H1 (cell line): ENCODE results near the gene TPST2. TPM values are rescaled to one million over a fixed set of nuclear protein-coding genes. Genes with fewer than 3 reads are reported as not detected.

ENCODE experiments used
- CTCF ChIA-PET: fragments of 300-600 bp; sonication (Branson Sonifier 250); formaldehyde crosslinking; loops from one replicate; lab custom pipeline; 2021; ENCODE audit not compliant: partially characterized antibody; lab: Charles Lee
- POLR2A ChIA-PET: fragments of 300-600 bp; sonication (Branson Sonifier 250); formaldehyde crosslinking; loops from one replicate; lab custom pipeline; 2021; ENCODE audit warnings: inconsistent platforms; ENCODE audit not compliant: partially characterized antibody; lab: Charles Lee
- DNase-seq, 2 experiments: peaks; one replicate each; pipeline versions ENCODE4 v3.0.0 to v3.0.0-alpha.2; 2010 to 2022; ENCODE audit warnings: low spot score in 2 of 2, low read depth in 1 of 2, mixed read lengths in 1 of 2
- FAIRE-seq: peaks from 2 replicates; lab custom pipeline; 2011; peaks lifted over from hg19 to GRCh38; lab: Jason Lieb, UNC
- H2AFZ ChIP-seq: 2 replicates; pipeline ENCODE4 v1.8.1; 2012; ENCODE audit warnings: low read length, inconsistent platforms
- H2AK5ac ChIP-seq: 2 replicates; pipeline ENCODE4 v1.6.1; 2013; ENCODE audit warnings: low read depth, low read length
- H2BK120ac ChIP-seq: replicated peaks from 2 replicates; pipeline ENCODE3; 2013; ENCODE audit warnings: low read depth, low read length, inconsistent platforms
- H2BK12ac ChIP-seq: 2 replicates; pipeline ENCODE4 v1.6.1; 2013; ENCODE audit warnings: low read depth, low read length
- H2BK15ac ChIP-seq: 2 replicates; pipeline ENCODE4 v1.6.1; 2013; ENCODE audit warnings: low read length
- H2BK20ac ChIP-seq: 2 replicates; pipeline ENCODE4 v1.6.1; 2013; ENCODE audit warnings: low read length
- H2BK5ac ChIP-seq: 2 replicates; pipeline ENCODE4 v1.6.1; 2013; ENCODE audit warnings: low read depth, low read length
- H3K14ac ChIP-seq: 2 replicates; pipeline ENCODE4 v1.6.1; 2013; ENCODE audit warnings: inconsistent platforms; ENCODE audit not compliant: insufficient read length
- H3K18ac ChIP-seq: 2 replicates; pipeline ENCODE4 v1.6.1; 2013; ENCODE audit warnings: low read length; ENCODE audit errors: extremely low read depth
- H3K23ac ChIP-seq: 2 replicates; pipeline ENCODE4 v1.6.1; 2013; ENCODE audit warnings: inconsistent platforms; ENCODE audit not compliant: insufficient read length
- H3K23me2 ChIP-seq: 2 replicates; pipeline ENCODE4 v1.6.1; 2013; ENCODE audit warnings: low read depth, low read length
- H3K27ac ChIP-seq: 2 replicates; pipeline ENCODE4 v1.6.1; 2011; ENCODE audit warnings: low read depth, low read length, inconsistent platforms
- H3K27me3 ChIP-seq, 4 experiments: replicated peaks in 1 of 4; 1 replicate in 1 of 4; 2 replicates in 3 of 4; pipeline versions ENCODE4 v1.6.1 to v1.8.1; 2011 to 2013; ENCODE audit warnings: low read length in 3 of 4, mild to moderate bottlenecking in 3 of 4, inconsistent platforms in 2 of 4, mixed read lengths in 2 of 4, moderate library complexity in 1 of 4; ENCODE audit not compliant: control insufficient read depth in 3 of 4, insufficient read depth in 3 of 4; ENCODE audit errors: extremely low read depth in 1 of 4
- H3K36me3 ChIP-seq, 4 experiments: 2 replicates each; pipeline versions ENCODE4 v1.6.1 to v1.8.1; 2011 to 2013; ENCODE audit warnings: mild to moderate bottlenecking in 4 of 4, low read length in 3 of 4, moderate library complexity in 2 of 4, control low read depth in 1 of 4, inconsistent platforms in 1 of 4; ENCODE audit not compliant: insufficient read depth in 4 of 4, control insufficient read depth in 2 of 4
- H3K4ac ChIP-seq: replicated peaks from 2 replicates; pipeline ENCODE3; 2013; ENCODE audit warnings: low read length, low read depth, mixed read lengths, inconsistent platforms; ENCODE audit not compliant: insufficient read length
- H3K4me1 ChIP-seq, 4 experiments: replicated peaks in 1 of 4; 1 replicate in 1 of 4; 2 replicates in 3 of 4; pipeline versions ENCODE4 v1.6.1 to v1.8.1; 2011 to 2013; ENCODE audit warnings: low read length in 3 of 4, inconsistent platforms in 2 of 4, mixed read lengths in 1 of 4; ENCODE audit not compliant: insufficient read depth in 4 of 4, control insufficient read depth in 3 of 4
- H3K4me2 ChIP-seq, 2 experiments: 2 replicates each; pipeline versions ENCODE4 v1.6.1 to v1.8.1; 2011 to 2013; ENCODE audit warnings: low read depth in 2 of 2, low read length in 2 of 2, control low read depth in 1 of 2, inconsistent platforms in 1 of 2, mild to moderate bottlenecking in 1 of 2; ENCODE audit not compliant: insufficient read depth in 1 of 2
- H3K4me3 ChIP-seq, 4 experiments: fragments of 200-600, 300-600 bp in 1 of 4; sonication (generic), shearing (Covaris generic), sonication (Bioruptor Twin) in 1 of 4; 2 replicates each; pipeline versions ENCODE4 v1.5.1 to v1.8.1; 2011 to 2016; ENCODE audit warnings: low read length in 4 of 4, low read depth in 3 of 4, control low read depth in 2 of 4, inconsistent platforms in 2 of 4, mild to moderate bottlenecking in 2 of 4, mixed read lengths in 1 of 4, moderate library complexity in 1 of 4; ENCODE audit not compliant: insufficient read depth in 2 of 4; ENCODE audit errors: extremely low read depth in 1 of 4
- H3K56ac ChIP-seq: replicated peaks from 2 replicates; pipeline ENCODE3; 2013; ENCODE audit warnings: low read depth, mild to moderate bottlenecking, mixed read lengths, low read length, inconsistent platforms; ENCODE audit not compliant: insufficient read length
- H3K79me1 ChIP-seq: 2 replicates; pipeline ENCODE4 v1.6.1; 2013; ENCODE audit warnings: low read depth, low read length, control low read depth
- H3K79me2 ChIP-seq, 2 experiments: 2 replicates each; pipeline versions ENCODE4 v1.6.1 to v1.8.1; 2012 to 2013; ENCODE audit warnings: low read length in 2 of 2, mild to moderate bottlenecking in 2 of 2, inconsistent platforms in 1 of 2; ENCODE audit not compliant: insufficient read depth in 2 of 2, control insufficient read depth in 1 of 2
- H3K9ac ChIP-seq, 4 experiments: replicated peaks in 1 of 4; 1 replicate in 1 of 4; 2 replicates in 3 of 4; pipeline versions ENCODE4 v1.6.1 to v1.8.1; 2011 to 2013; ENCODE audit warnings: low read depth in 3 of 4, low read length in 3 of 4, control low read depth in 2 of 4, mild to moderate bottlenecking in 2 of 4, moderate library complexity in 2 of 4, inconsistent platforms in 1 of 4; ENCODE audit errors: extremely low read depth in 1 of 4
- H3K9me3 ChIP-seq, 2 experiments: 2 replicates each; pipeline versions ENCODE4 v1.6.1 to v1.8.1; 2012 to 2013; ENCODE audit warnings: mild to moderate bottlenecking in 2 of 2, moderate library complexity in 2 of 2, control low read depth in 1 of 2, inconsistent platforms in 1 of 2, low read depth in 1 of 2, low read length in 1 of 2, mixed read lengths in 1 of 2; ENCODE audit not compliant: insufficient read depth in 2 of 2
- H4K20me1 ChIP-seq, 2 experiments: replicated peaks in 1 of 2; 2 replicates each; pipeline versions ENCODE3 to v1.8.1; 2011 to 2013; ENCODE audit warnings: inconsistent platforms in 2 of 2, low read length in 2 of 2, mild to moderate bottlenecking in 1 of 2; ENCODE audit not compliant: insufficient read depth in 2 of 2, control insufficient read depth in 1 of 2
- H4K5ac ChIP-seq: 2 replicates; pipeline ENCODE4 v1.6.1; 2013; ENCODE audit warnings: low read length, low read depth, mixed read lengths, inconsistent platforms; ENCODE audit not compliant: insufficient read length
- H4K8ac ChIP-seq: 2 replicates; pipeline ENCODE4 v1.8.0; 2013; ENCODE audit warnings: mild to moderate bottlenecking, moderate library complexity, low read length, inconsistent platforms; ENCODE audit not compliant: insufficient read depth; ENCODE audit errors: extremely low read depth
- H4K91ac ChIP-seq: replicated peaks from 2 replicates; pipeline ENCODE3; 2013; ENCODE audit warnings: low read length, mixed read lengths, inconsistent platforms; ENCODE audit not compliant: insufficient read length
- MAX ChIP-seq: IDR thresholded peaks from 2 replicates; pipeline ENCODE4 v1.6.1; 2012; ENCODE audit warnings: inconsistent platforms
- POLR2AphosphoS5 ChIP-seq: IDR thresholded peaks from 2 replicates; pipeline ENCODE4 v1.6.1; 2011; ENCODE audit warnings: low read depth, low read length
- WGBS, 2 experiments: shearing (Covaris generic) in 1 of 2; methylation state at CpG; one replicate each; pipeline versions ENCODE4 v1.1.6 to v1.1.7; 2013 to 2015; ENCODE audit warnings: low lambda C conversion rate in 2 of 2, mixed read lengths in 2 of 2, inconsistent platforms in 1 of 2, low coverage in 1 of 2, missing lambda C conversion rate in 1 of 2; ENCODE audit not compliant: insufficient replicate concordance in 2 of 2, insufficient coverage in 1 of 2, insufficient read length in 1 of 2; ENCODE audit errors: extremely low coverage in 1 of 2, missing lambda C conversion rate in 1 of 2; 5-methylcytosine and 5-hydroxymethylcytosine counted together
- polyA plus RNA-seq, 7 experiments: library from polyadenylated mRNA; depleted of rRNA in 3 of 7; stranded (reverse) in 5 of 7; unstranded in 2 of 7; fragments of >200 nt in 5 of 7; fragments of 200-250 nt in 2 of 7; gene quantifications; 1 replicate in 5 of 7; 2 replicates in 1 of 7; 4 replicates in 1 of 7; pipeline versions ENCODE4 v1.2.1 to v1.2.3, GENCODE V29; 2011 to 2013; ENCODE audit warnings: missing spikeins in 2 of 7, mixed read lengths in 2 of 7
- total RNA-seq: library from RNA; stranded (reverse); fragmentation: NEBNext Ultra II Directional; extraction: Animal tissue kit (Norgen Biotek cat#: 25700); gene quantifications from 2 replicates; pipeline ENCODE4 v1.2.1, GENCODE V29; 2021

Gene TPST2
- total and polyA plus RNA-seq, 2 of the 8 experiments (the other 6 are each of a cell fraction or from before 2014, with no cell fraction given): 58.8 to 143 TPM

GRCh38 chr22:26548984-26549383 lies 40.9 kb downstream of the TPST2 start:
- no peak overlapping the region for H3K18ac ChIP-seq
- 93% methylated on average over 6 of the region's 6 CpGs; no CpG with 5 or more reads in 1 of the 2 experiments for WGBS, 2 experiments
- ChIA-PET CTCF (no interaction called here), POLR2A (interaction anchor here (0.8 to 1.3 kb wide), 2 partner anchors 12 to 37 kb away, joined by 4 to 5 read pairs; no protein-coding TSS in a partner anchor)
- H3K56ac ChIP-seq: no peak overlapping the region
- H3K27ac ChIP-seq: no peak overlapping the region; the same call in 1 of the 2 replicates
- H2BK120ac ChIP-seq: no peak overlapping the region
- TF ChIP-seq MAX: no peak
- TF ChIP-seq POLR2AphosphoS5: no peak
- no peak overlapping the region for H3K4me3 ChIP-seq
- H3K36me3 ChIP-seq: peaks cover 0 to 6% (median 0%) of the 10 kb centered on the region in 4 experiments; a peak in 1 of 8 replicates
- H2AK5ac ChIP-seq: peak overlapping the region; percentile 10; the same call in 1 of the 2 replicates
- no peak overlapping the region for H3K14ac ChIP-seq
- peaks cover 16% of the 10 kb centered on the region for H3K79me1 ChIP-seq
- peaks cover 2 to 21% (median 15%) of the 10 kb centered on the region in 4 experiments; a peak in 6 of 7 replicates for H3K4me1 ChIP-seq
- H3K27me3 ChIP-seq: no peaks in the 10 kb centered on the region
- DNase-seq (no peak), FAIRE-seq (no peak)
- H2BK15ac ChIP-seq: peak overlapping the region; percentile 83; the same call in 1 of the 2 replicates
- H2AFZ ChIP-seq: no peak overlapping the region
- H3K4ac ChIP-seq: no peak overlapping the region
- H2BK20ac ChIP-seq: 0 out of 2 replicates have a peak overlapping the region, but pooled peaks have one; percentile 88
- peaks cover 2 to 89% of the 10 kb centered on the region in 2 experiments; a peak in 3 of 4 replicates for H3K79me2 ChIP-seq
- peaks cover 0 to 3% of the 10 kb centered on the region in 2 experiments for H4K20me1 ChIP-seq
- H4K8ac ChIP-seq: no peak overlapping the region
- H3K4me2 ChIP-seq: no peak overlapping the region
- H3K23ac ChIP-seq: no peak overlapping the region
- no peak overlapping the region for H3K9ac ChIP-seq
- no peaks in the 10 kb centered on the region for H3K9me3 ChIP-seq
- H2BK5ac ChIP-seq: peak overlapping the region; percentile 61; the same call in 1 of the 2 replicates
- no peak overlapping the region for H4K91ac ChIP-seq
- peaks cover 1% of the 10 kb centered on the region; the same call in 1 of the 2 replicates for H3K23me2 ChIP-seq
- H2BK12ac ChIP-seq: 0 out of 2 replicates have a peak overlapping the region, but pooled peaks have one; percentile 68
- H4K5ac ChIP-seq: no peak overlapping the region
